GM19193 (cell line): ENCODE data around the gene KCNJ9.

Source experiments
- POLR2A ChIP-seq: IDR thresholded peaks from 4 replicates; pipeline ENCODE4 v1.6.1; 2011; ENCODE audit not compliant: insufficient read depth, insufficient read length; ENCODE audit errors: extremely low read depth

KCNJ9 gene

DNA sequence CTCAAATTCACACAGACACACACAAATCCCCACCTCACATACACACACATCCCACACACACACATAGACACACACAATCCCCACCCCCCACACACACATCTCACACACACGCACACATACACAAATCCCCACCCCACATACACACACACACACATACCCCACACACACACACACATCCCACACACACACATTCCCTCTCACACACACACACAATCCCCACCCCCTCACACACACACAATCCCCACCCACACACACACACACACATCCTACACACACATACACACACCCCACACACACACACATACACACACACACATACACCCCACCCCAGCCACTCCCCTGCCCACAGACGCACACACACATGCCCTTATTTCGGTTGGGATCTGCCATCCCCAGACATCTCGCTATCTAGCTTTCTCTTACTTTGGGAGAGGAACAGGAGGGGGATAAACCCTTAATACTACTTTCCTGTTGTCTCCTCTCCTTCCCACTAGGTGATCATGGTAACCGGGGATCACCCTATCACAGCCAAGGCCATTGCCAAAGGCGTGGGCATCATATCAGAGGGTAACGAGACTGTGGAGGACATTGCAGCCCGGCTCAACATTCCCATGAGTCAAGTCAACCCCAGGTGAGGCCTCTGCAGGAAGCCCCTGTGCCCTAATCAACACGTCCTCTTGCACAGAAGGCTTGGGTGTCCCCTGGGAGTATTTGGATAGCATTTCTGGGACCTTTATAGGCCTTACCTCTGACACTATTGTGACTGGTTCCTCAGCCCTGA is 52.8 kb downstream of the KCNJ9 start:
- no peak for TF ChIP-seq POLR2A

DNA sequence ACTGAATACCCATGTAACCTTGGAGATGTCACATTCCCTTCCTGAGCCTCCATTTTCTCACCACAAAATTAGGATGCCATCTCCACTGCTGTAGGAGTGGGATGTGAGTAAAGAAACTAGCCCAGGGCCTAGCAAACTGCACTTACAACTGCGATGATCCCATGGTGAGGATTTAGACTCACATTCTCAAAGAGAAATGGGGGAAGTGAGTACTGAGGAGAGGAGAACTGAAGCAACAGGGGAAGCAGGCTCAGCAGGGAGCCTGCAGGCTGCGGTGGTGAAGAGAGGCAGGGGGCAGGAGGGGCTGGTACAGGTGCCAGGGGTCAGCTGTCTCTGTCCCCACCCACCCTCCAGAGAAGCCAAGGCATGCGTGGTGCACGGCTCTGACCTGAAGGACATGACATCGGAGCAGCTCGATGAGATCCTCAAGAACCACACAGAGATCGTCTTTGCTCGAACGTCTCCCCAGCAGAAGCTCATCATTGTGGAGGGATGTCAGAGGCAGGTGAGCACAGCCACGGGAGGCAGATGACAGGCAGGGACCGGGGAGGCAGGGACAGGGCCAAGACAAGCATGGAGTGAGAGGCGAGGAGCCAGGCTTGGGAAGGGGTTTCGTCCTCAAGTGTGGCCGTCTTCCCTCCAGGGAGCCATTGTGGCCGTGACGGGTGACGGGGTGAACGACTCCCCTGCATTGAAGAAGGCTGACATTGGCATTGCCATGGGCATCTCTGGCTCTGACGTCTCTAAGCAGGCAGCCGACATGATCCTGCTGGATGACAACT is 53.6 kb downstream of the KCNJ9 start:
- no peak for TF ChIP-seq POLR2A

DNA sequence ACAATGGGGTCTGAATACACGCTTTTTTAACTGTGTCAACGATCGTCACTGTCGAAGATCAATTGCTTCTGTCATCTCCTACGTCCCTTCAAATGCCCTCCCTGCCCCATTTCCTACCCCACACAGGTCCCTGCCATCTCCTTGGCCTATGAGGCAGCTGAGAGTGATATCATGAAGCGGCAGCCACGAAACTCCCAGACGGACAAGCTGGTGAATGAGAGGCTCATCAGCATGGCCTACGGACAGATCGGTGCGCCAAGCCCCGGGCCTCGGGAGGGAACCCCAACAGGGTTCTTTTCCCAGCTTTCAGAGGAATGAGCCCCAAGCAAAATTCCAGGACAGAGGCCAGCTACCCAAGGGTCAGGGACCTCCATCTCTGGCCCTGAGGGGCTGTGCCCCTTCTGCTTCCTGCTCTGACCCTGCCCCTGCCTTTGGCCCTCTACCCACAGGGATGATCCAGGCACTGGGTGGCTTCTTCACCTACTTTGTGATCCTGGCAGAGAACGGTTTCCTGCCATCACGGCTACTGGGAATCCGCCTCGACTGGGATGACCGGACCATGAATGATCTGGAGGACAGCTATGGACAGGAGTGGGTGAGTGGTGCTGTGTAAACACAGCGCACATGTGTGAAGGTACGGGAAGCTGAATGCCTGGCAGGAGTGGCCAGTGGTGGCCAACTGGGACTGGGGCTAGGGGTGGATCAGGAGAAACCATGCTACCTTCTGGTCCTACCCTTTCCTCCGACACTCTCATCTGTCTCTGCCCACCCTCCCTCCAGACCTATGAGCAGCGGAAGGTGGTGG is 55.0 kb downstream of the KCNJ9 start:
- no peak for TF ChIP-seq POLR2A

DNA sequence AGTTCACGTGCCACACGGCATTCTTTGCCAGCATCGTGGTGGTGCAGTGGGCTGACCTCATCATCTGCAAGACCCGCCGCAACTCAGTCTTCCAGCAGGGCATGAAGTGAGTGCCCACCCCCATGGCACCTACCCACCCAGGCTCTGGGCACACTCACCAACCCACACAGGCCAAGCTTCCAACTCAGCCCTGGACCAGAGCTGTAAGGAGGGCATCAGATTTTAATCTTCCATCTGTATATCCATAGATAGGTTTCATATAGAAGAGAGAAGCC is 55.5 kb downstream of the KCNJ9 start:
- no peak for TF ChIP-seq POLR2A

DNA sequence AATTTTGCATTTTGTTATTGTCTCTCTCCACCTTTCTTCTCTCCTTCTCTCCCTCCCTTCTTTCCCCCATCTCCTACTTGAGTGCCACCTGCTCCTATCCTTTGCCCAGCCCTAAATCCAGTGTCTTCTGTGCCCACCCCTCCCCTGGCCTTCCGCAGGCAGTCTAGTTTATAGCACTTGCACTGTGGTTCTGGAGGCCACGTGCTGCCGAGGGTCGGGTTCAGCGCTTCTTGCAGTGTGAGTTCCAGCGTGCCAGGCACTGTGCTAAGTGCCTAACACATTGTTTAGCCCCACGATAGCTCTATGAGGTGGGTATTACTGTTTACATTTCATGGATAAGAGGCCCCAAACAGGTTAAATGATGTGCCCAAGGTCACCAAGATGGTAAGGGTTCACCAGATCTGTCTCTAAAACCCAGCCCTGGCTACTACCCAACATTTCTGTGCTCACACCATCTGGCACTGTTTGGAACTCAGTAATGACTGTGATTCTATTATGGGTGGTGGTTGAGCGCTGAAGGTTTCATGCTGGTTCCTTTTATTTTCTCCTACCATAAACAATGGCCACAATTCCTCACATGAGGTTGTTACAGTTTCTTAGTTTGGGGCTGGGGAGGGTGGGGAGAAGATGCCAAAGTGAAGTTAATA is 56.0 kb downstream of the KCNJ9 start:
- no peak for TF ChIP-seq POLR2A

DNA sequence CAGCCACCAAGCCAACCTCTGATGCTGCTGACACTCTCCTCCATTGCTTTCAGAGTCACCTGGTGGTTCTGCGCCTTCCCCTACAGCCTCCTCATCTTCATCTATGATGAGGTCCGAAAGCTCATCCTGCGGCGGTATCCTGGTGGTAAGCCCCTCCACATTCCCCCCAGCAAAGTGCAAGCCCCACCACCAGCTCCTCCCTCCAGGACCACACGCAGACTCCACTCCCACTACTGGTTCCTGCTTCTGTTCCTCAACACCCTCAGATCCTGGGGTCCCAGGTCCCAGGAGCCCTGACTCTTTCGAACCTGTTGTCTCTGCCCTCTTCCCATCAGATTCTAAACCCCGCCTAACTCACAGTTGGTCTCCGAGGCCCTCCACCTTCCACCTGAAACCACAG is 58.5 kb downstream of the KCNJ9 start:
- no peak for TF ChIP-seq POLR2A
